ENCODE data around the gene JAZF1. TPM values are rescaled to one million over a fixed set of nuclear protein-coding genes. Genes with fewer than 3 reads are reported as not detected.

Gene JAZF1
- total and polyA plus RNA-seq, 2 of the 8 experiments (the other 6 are each of a cell fraction or from before 2014, with no cell fraction given) = 2.6 to 21.8 TPM

DNA sequence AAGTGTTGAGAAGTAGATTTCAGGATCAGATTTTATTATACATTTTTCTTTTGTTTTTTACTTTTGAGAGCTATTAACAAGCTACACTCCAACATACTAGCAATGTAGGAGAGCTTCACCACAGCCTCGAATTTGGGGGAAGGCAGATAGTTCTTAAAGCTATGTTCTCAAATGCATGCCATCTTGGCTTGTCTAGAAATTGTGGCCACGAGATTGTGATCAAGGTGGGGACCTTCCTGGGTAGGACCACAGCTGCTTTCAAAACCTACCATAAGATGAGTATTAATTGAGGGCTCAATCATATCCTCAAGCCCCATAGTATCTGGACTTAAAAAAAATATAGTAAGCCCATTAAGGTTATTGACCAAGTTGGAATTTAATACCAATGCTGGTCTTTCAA is 27.9 kb upstream of the JAZF1 start (continued):
- TF ChIP-seq CHD7 (IDR thresholded peaks at IDR 0.05; ENCODE audit: insufficient replicate concordance, low read length) = no peak
- TF ChIP-seq CTBP2 (IDR thresholded peaks at IDR 0.05; ENCODE audit: borderline replicate concordance, insufficient read depth, insufficient read length, low read length) = no peak
- no peak for TF ChIP-seq MAFK (IDR thresholded peaks at IDR 0.05; ENCODE audit: low read depth, low read length)

Data from H1 (cell line).